NT2/D1 (cell line): ENCODE measurements around the gene RHOH.

Source experiments
- YY1 ChIP-seq: IDR thresholded peaks from 2 replicates; pipeline ENCODE4 v1.6.1; 2011; ENCODE audit not compliant: insufficient read length, insufficient read depth
- ZNF274 ChIP-seq: IDR thresholded peaks from 2 replicates; pipeline ENCODE4 v1.6.1; 2011; ENCODE audit warnings: mild to moderate bottlenecking, low read depth, low read length

DNA sequence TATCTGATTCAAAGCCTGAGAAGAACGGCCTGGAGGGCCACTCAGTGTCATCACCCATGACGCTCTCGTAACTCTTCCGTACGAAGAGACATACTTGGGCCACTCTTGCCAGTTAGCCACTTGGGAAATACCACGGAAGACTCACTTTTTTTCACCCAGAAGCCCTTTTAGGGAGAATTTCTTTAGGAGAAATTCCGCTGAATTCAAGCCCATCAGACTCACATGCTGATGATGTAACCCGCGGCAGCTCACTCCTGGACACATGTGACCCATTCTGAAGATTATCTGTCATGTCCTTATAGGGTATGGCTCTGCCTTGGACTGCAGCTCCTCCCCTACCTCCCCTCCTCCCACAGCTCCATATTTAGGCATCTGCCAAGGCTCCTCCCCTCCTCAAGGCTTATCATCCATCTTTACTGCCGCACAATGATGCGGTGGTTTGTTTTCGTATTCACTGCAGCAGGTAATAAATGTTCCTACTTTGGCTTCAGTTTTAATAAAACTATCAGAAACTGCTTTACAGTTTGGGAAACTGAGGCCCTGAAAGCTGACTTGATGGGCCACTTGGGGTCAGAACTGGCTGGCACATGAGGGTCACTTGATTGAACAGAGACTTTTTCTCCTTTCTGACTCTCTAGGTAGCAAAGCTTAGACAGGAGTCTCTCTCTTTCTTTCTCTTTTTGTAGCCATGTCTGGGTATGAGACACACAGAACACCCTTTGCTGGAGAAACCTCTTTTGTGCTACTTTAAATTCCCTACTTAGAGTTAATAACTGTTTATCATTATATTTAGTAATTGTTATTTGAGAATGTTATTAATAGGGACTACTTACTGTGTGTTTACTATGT, 42.1 kb downstream of the RHOH start:
- TF ChIP-seq ZNF274 (no peak), YY1 (no peak)
